ENCODE measurements around the gene NELL1. TPM values are rescaled to one million over a fixed set of nuclear protein-coding genes. Genes with fewer than 3 reads are reported as not detected.
"Not testable (repeated sequence)": the region's sequence is repeated elsewhere in the genome, so short reads cannot be mapped to it uniquely, and the experiment has no call there.

NELL1 gene
- total RNA-seq, 2 experiments from 2014 or later: not detected

DNA sequence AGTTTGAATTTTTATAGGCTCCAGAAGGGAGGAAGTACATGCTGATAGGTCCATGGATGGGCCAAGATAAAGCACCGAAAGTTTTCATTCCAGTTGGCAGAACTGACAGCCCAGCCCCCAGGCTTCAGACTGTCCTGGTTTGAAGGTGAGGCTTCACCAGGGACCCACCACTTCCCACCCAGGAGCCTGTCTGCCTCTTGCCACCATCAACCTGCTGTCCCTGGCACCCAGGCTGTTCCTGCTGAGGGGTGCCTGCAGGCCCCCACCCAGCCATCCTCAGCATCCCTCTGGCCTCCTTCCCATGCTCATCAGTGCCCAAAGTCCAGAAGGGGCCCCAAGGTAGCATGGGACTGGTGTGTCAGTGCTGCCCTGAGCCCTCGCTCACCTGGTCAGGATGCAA is 463.9 kb downstream of the NELL1 start:
- H3K36me3 ChIP-seq (ENCODE audit: insufficient read depth, low read length): no peaks in the 10 kb centered on the region
- CTCF ChIA-PET: no interaction called here
- POLR2A ChIA-PET: no interaction called here
- TF ChIP-seq, protein P1, sequence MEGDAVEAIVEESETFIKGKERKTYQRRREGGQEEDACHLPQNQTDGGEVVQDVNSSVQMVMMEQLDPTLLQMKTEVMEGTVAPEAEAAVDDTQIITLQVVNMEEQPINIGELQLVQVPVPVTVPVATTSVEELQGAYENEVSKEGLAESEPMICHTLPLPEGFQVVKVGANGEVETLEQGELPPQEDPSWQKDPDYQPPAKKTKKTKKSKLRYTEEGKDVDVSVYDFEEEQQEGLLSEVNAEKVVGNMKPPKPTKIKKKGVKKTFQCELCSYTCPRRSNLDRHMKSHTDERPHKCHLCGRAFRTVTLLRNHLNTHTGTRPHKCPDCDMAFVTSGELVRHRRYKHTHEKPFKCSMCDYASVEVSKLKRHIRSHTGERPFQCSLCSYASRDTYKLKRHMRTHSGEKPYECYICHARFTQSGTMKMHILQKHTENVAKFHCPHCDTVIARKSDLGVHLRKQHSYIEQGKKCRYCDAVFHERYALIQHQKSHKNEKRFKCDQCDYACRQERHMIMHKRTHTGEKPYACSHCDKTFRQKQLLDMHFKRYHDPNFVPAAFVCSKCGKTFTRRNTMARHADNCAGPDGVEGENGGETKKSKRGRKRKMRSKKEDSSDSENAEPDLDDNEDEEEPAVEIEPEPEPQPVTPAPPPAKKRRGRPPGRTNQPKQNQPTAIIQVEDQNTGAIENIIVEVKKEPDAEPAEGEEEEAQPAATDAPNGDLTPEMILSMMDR (IDR thresholded peaks at IDR 0.05): no peak
- DNase-seq: no peak
- peaks cover 0 to 13% of the 10 kb centered on the region in 2 experiments for H3K9me3 ChIP-seq (ENCODE audit: control insufficient read depth in 1 of 2, insufficient read depth in 1 of 2, low read length in 2 of 2)
- intact Hi-C loops (cut with DNase I, micrococcal nuclease): no loop called here
- no peaks in the 10 kb centered on the region for H3K4me1 ChIP-seq (ENCODE audit: insufficient read depth, low read length)
- Mint-ChIP-seq H3K27me3 (no peaks in the 10 kb centered on the region), H3K27ac (no peak overlapping the region), H3K36me3 (ENCODE audit: low read depth) (no peaks in the 10 kb centered on the region), H3K4me3 (no peak overlapping the region), H3K4me1 (ENCODE audit: low read depth) (no peaks in the 10 kb centered on the region), H3K9me3 (peaks cover 7% of the 10 kb centered on the region)
- H3K27me3 ChIP-seq (ENCODE audit: control insufficient read depth in 1 of 2, insufficient read depth in 2 of 2, low read length in 2 of 2): no peaks in the 10 kb centered on the region
- H3K27ac ChIP-seq (ENCODE audit: low read depth in 1 of 2, low read length in 2 of 2): no peak overlapping the region
- ATAC-seq (ENCODE audit: poor library complexity): no peak
- no peak overlapping the region for H3K4me3 ChIP-seq (ENCODE audit: low read length)

DNA sequence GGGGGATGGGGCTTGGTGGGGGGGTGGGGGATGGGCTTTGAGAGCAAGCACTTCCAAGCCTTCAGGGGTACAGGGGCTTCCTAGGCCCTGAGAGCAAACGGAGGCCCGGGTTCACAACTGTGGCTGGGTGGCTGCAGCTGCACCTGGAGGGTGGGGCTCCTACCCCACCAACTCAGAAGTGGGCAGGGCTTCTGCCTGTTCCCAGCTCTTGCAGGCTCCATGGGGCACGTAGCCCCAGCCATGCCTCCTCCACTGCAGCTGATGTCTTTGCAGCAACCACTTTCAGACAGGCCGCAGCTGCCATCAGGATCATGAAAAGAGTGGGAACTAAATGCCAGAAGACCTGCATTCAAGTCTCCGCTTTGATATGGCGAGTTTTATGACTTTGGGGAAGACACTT is 464.3 kb downstream of the NELL1 start:
- Mint-ChIP-seq H3K4me1 (ENCODE audit: low read depth) (no peaks in the 10 kb centered on the region), H3K4me3 (no peak overlapping the region), H3K27ac (no peak overlapping the region), H3K36me3 (ENCODE audit: low read depth) (no peaks in the 10 kb centered on the region), H3K27me3 (no peaks in the 10 kb centered on the region), H3K9me3 (peaks cover 7% of the 10 kb centered on the region)
- CTCF ChIA-PET: no interaction called here
- H3K4me3 ChIP-seq (ENCODE audit: low read length): no peak overlapping the region
- DNase-seq (no peak), ATAC-seq (ENCODE audit: poor library complexity) (no peak)
- no peaks in the 10 kb centered on the region for H3K36me3 ChIP-seq (ENCODE audit: insufficient read depth, low read length)
- H3K27me3 ChIP-seq (ENCODE audit: control insufficient read depth in 1 of 2, insufficient read depth in 2 of 2, low read length in 2 of 2): no peaks in the 10 kb centered on the region
- peaks cover 0 to 13% of the 10 kb centered on the region in 2 experiments for H3K9me3 ChIP-seq (ENCODE audit: control insufficient read depth in 1 of 2, insufficient read depth in 1 of 2, low read length in 2 of 2)
- no peak overlapping the region for H3K27ac ChIP-seq (ENCODE audit: low read depth in 1 of 2, low read length in 2 of 2)
- TF ChIP-seq, protein P1 (IDR thresholded peaks at IDR 0.05): no peak
- POLR2A ChIA-PET: no interaction called here
- H3K4me1 ChIP-seq (ENCODE audit: insufficient read depth, low read length): no peaks in the 10 kb centered on the region
- intact Hi-C loops (cut with DNase I, micrococcal nuclease): no loop called here

DNA sequence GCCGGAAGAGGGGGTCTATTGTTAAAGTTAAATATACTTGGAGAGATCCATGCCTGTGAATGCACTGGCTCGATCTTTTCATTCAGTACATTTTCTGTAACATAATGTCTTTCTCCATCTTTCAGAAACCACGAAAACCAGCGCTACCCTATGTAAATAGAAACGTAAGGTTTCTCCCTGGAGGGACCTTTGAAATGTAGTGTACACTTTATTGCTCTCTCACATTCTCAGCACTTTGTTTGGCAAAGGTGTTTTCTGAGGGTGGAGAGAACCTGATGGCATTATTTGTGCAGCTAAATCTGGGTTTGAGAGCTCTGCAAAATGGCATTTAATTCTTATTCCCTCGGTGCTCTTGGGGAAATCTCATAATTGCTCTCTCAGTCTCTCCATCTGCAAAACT is 468.4 kb downstream of the NELL1 start:
- Histone ChIP-seq H3K36me3 (ENCODE audit: insufficient read depth, low read length) (no peaks in the 10 kb centered on the region), H3K4me3 (ENCODE audit: low read length) (no peak overlapping the region), H3K27me3 (ENCODE audit: control insufficient read depth in 1 of 2, insufficient read depth in 2 of 2, low read length in 2 of 2) (no peaks in the 10 kb centered on the region), H3K9me3 (ENCODE audit: control insufficient read depth in 1 of 2, insufficient read depth in 1 of 2, low read length in 2 of 2) (peaks cover 0 to 8% of the 10 kb centered on the region in 2 experiments), H3K4me1 (ENCODE audit: insufficient read depth, low read length) (no peaks in the 10 kb centered on the region), H3K27ac (ENCODE audit: low read depth in 1 of 2, low read length in 2 of 2) (no peak overlapping the region)
- Mint-ChIP-seq H3K27me3 (no peaks in the 10 kb centered on the region), H3K36me3 (ENCODE audit: low read depth) (no peaks in the 10 kb centered on the region), H3K4me1 (ENCODE audit: low read depth) (no peaks in the 10 kb centered on the region), H3K9me3 (peaks cover 10% of the 10 kb centered on the region), H3K27ac (no peak overlapping the region), H3K4me3 (no peak overlapping the region)
- ATAC-seq (ENCODE audit: poor library complexity) (no peak), DNase-seq (no peak)
- TF ChIP-seq, protein P1 (IDR thresholded peaks at IDR 0.05): no peak
- intact Hi-C loops (cut with DNase I, micrococcal nuclease): no loop called here
- POLR2A ChIA-PET: no interaction called here
- CTCF ChIA-PET: no interaction called here

DNA sequence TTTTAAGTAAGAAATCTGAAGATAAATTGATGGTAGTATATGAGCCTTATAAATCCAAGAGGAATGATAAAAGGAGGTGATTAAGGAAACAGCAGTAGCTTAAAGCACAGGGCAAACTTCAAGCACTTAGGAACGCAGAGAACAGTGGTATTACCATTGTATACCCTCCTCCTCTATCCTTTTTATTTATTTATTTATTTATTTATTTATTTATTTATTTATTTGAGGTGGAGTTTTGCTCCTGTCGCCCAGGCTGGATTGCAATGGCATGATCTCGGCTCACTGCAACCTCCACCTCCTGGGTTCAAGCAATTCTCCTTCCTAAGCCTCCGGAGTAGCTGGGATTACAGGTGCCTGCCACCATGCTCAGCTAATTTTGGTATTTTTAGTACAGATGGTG is 472.2 kb downstream of the NELL1 start:
- ATAC-seq (ENCODE audit: poor library complexity); intact Hi-C loops (cut with DNase I, micrococcal nuclease); H3K4me1 Mint-ChIP-seq (ENCODE audit: low read depth); H3K36me3 Mint-ChIP-seq (ENCODE audit: low read depth); DNase-seq; CTCF ChIA-PET; H3K36me3 ChIP-seq (ENCODE audit: insufficient read depth, low read length); H3K9me3 ChIP-seq (ENCODE audit: control insufficient read depth in 1 of 2, insufficient read depth in 1 of 2, low read length in 2 of 2); H3K27ac ChIP-seq (ENCODE audit: low read depth in 1 of 2, low read length in 2 of 2); H3K27me3 ChIP-seq (ENCODE audit: control insufficient read depth in 1 of 2, insufficient read depth in 2 of 2, low read length in 2 of 2); POLR2A ChIA-PET; H3K9me3 Mint-ChIP-seq; H3K4me3 ChIP-seq (ENCODE audit: low read length); H3K4me3 Mint-ChIP-seq; H3K4me1 ChIP-seq (ENCODE audit: insufficient read depth, low read length); H3K27ac Mint-ChIP-seq; H3K27me3 Mint-ChIP-seq: not testable (repeated sequence)
